Thyroid gland (tissue), 4 donors: ENCODE results near the gene OGFOD3.

Source experiments
- POLR2A ChIP-seq, 2 donors: fragments of 450-650 bp; IDR thresholded peaks; one replicate each; pipeline ENCODE4 v1.6.1; 2017; ENCODE audit warnings: antibody characterized with exemption in 2 of 2, mild to moderate bottlenecking in 2 of 2, moderate library complexity in 1 of 2
- TF ChIP-seq, protein P1 (sequence below), 6 experiments: fragments of 200-600 bp in 3 of 6; fragments of 450-650 bp in 3 of 6; sonication (generic) in 3 of 6; IDR thresholded peaks; one replicate each; pipeline ENCODE4 v1.5.1; 2016 to 2019; ENCODE audit warnings: antibody characterized with exemption in 6 of 6, mild to moderate bottlenecking in 2 of 6, inconsistent platforms in 1 of 6, moderate library complexity in 1 of 6

DNA sequence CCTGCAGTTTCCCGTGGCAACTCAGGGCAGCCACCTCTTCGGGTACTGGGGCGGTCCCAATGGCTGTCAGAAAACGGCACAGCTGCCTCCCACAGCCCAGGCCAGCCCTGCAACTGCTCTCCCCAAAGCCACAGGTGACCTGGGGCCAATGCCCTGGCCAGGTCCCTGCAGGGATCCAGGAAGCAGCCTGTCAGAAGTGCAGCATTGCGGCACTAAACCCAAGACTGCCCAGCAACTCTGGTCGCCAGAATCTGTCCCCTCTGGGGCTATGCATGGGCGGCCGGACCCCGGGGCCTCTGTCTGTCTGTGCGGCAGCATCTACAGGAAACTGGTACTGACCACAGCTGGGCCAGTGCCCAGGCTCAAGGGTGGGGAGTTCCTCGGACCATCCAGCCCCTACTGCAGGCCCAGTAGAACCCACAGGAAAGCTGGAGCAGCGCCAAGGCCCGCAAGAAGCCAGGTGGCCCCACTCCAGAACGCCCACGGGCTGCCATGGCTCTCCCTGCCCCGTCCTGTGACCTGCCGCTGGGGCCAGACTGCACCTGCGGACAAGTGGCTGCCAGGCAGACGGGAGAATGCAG is 26.6 kb upstream of the OGFOD3 start:
- TF ChIP-seq, protein P1, sequence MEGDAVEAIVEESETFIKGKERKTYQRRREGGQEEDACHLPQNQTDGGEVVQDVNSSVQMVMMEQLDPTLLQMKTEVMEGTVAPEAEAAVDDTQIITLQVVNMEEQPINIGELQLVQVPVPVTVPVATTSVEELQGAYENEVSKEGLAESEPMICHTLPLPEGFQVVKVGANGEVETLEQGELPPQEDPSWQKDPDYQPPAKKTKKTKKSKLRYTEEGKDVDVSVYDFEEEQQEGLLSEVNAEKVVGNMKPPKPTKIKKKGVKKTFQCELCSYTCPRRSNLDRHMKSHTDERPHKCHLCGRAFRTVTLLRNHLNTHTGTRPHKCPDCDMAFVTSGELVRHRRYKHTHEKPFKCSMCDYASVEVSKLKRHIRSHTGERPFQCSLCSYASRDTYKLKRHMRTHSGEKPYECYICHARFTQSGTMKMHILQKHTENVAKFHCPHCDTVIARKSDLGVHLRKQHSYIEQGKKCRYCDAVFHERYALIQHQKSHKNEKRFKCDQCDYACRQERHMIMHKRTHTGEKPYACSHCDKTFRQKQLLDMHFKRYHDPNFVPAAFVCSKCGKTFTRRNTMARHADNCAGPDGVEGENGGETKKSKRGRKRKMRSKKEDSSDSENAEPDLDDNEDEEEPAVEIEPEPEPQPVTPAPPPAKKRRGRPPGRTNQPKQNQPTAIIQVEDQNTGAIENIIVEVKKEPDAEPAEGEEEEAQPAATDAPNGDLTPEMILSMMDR (IDR thresholded peaks at IDR 0.05), result no peak
- TF ChIP-seq POLR2A (IDR thresholded peaks at IDR 0.05), result no peak
